GM19023 (cell line): ENCODE results near the gene RRAGC.
"Not testable (repeated sequence)": the region's sequence is repeated elsewhere in the genome, so short reads cannot be mapped to it uniquely, and the experiment has no call there.

Experiments
- ATAC-seq: cut with Tn5 transposase; IDR thresholded peaks from one replicate; pipeline ENCODE4 v1.9.1; 2021; ENCODE audit warnings: mild to moderate bottlenecking, moderate library complexity; ENCODE audit not compliant: unreplicated experiment

RRAGC gene

GRCh38 chr1:38817267-38818174, 42.1 kb downstream of the RRAGC start:
- ATAC-seq = no peak

DNA sequence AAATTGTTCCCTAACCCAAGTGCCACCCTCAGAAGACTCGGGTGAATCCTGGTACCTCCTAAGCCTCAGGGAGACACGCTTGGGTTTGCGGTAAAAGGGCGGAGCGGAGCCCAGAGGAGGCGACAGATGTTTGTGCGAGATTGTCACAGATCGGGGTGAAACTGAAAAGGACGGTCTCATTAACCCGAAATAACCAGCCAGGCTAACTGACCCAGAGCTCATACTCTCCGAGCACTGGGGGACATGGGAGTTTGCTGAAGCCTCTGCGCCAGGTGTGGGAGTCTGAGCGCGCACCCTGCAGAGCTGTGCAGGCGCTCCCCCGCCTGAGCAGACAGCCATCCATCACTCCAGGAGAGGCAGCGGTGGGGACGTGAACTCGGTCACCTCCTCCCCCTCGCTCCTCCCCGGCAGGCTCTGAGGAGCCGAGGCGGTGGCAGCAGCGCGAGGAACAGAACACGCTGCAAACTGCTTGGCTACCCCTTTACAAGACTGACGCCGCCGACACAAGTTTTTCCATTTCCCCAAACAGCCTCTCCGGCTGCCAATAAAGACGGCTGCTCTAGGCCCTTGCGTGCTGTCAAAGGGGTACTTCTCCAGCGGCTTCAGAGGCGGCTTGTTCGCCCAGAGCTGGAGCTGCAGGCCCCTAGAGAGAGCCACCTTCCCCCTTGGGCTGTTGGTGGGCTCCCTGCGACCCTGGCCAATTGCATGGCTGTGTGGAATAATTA, 43.5 kb downstream of the RRAGC start:
- peak; percentile 91 for ATAC-seq

DNA sequence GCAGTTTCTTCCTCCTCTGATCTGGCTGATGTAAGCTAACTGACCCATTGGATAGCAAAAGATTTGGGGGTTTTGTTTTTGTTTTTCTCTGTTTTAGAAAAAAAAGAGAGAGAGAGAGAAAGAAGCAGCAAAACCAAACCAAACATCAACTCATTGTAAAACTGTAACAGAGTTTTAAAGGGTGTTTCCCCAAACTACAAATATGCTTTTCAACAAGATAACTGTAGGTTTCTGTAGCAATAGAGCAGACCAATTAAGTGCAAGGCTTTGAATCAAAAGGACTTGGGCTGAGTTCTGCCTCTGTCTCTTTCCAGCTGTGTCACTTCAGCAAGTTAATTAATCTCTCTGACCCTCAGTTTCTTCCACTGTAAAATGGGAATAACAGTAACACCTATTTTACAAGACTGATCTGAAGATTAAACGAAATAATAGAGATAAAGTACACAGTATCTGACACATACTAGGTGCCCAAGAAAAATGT, 44.5 kb downstream of the RRAGC start:
- ATAC-seq = no peak

DNA sequence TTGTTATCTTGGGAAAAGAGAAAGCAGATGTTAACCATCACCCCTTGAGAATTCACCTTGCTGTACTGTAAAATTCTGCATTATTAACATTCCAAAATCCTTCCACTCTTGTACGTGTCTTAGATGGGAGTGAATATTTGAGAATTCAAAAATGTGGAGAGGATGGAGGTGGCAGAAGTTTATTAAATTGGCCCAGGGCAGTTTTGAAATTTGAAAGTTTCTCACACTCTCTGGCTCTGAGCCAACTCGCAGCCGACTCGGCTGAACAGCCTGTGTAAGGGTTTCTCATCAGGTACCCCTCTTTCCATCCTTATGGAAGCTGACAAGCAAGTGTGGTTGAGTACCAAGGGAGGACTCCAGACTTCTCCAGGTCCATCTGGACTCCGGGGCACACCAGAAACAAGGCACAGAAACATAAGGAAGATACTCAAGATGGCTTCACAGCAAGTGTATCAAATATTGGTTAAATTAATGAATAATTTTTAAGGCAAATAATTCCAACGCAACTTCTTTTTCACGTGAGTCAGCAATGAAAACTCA, 45.1 kb downstream of the RRAGC start:
- no peak for ATAC-seq

DNA sequence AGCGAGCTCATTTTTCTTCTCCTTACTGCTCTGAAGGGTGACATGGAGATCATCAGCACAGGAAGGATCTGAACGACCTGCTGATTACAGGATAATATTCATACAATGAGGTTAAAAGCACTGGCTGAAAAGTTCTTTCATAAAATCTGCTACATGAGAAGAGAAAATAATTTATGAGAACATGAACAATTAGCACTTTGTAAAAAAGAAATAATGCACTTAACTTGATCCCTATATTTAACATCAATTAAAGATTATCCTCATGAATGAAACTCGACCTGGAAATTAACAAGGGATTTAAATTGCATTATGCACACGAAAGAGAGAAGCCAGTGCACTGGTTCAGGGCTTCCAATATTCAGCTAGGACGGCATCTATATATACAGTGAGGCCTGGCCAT, 46.6 kb downstream of the RRAGC start:
- no peak for ATAC-seq

GRCh38 chr1:38811466-38811865, 48.1 kb downstream of the RRAGC start:
- not testable (repeated sequence) for ATAC-seq

DNA sequence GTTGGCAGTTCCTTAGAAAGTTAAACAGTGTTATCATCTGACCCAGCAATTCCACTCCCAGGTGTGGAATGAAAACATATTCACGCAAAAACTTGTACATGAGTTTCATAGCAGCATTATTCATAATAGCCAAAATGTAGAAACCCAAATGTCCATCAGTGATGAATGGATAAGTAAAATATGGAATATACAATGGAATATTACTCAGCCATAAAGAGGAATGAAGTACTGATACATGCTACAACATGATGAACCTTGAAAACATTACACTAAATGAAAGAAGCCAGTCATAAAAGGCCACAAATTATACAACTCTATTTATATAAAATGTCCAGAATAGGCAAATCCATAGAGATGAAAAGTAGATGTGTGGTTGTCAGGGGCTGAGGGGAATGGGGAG, 53.5 kb downstream of the RRAGC start:
- no peak for ATAC-seq

- no peak for ATAC-seq
These were observed 54.5 kb downstream of the RRAGC start for GRCh38 chr1:38805036-38805435.

GRCh38 chr1:38804062-38804886, 55.3 kb downstream of the RRAGC start:
- no peak for ATAC-seq

GRCh38 chr1:38803647-38804046, 55.9 kb downstream of the RRAGC start:
- no peak for ATAC-seq

- ATAC-seq = no peak
These were observed 58.6 kb downstream of the RRAGC start for GRCh38 chr1:38800720-38801671.

GRCh38 chr1:38793299-38793698, 66.3 kb downstream of the RRAGC start:
- ATAC-seq = no peak

- no peak for ATAC-seq
These were observed 67.7 kb downstream of the RRAGC start for GRCh38 chr1:38791892-38792291.

DNA sequence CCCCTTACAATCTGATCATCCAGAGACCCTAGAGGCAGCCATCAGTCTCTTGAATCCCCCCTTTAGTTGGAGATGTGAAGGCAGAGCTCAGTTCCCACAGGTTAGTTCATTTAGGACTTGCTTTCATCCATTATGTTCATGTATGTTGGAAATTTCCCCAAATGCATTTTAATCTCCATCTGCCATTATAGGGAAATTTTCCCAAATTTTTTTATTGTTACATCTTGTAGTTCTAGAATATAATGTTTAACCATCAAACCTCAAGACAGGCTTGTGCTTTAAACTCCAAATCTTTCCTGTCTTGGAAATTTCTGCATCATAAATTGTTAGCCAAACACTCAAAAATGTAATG, 68.4 kb downstream of the RRAGC start:
- ATAC-seq = no peak

GRCh38 chr1:38790422-38791163, 69.0 kb downstream of the RRAGC start:
- no peak for ATAC-seq

DNA sequence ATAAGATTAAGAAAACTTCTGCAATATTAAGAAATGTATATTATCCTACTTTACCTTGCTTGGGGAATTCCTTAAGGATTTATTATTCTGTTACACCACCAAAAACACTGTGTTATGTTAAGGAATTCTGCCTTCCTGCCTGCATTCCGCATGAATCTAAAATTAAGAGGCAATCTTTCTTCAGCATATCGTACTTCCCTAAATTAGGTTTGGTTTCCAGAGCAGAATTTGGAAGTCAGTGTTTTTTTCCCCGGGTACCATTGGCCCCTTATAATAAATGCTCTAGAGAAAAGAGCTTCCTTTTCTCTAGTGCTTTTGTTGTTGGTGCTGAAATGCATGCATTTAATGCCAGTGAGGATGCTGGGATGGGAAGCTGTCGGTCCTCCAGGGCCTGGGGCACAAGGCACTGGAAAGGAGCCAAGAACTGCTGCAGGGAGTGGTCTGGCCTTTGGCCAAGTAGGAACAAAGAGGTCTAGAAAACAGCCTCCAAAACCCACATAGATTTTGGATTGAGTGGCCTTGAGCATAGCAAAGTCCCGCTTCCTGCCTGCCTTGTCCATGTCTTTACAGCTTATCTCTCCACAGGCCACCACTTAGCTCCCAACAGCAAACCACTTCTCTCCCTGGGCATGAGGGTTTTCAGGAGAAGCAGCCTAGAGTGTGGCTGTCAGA, 69.9 kb downstream of the RRAGC start:
- ATAC-seq = no peak

DNA sequence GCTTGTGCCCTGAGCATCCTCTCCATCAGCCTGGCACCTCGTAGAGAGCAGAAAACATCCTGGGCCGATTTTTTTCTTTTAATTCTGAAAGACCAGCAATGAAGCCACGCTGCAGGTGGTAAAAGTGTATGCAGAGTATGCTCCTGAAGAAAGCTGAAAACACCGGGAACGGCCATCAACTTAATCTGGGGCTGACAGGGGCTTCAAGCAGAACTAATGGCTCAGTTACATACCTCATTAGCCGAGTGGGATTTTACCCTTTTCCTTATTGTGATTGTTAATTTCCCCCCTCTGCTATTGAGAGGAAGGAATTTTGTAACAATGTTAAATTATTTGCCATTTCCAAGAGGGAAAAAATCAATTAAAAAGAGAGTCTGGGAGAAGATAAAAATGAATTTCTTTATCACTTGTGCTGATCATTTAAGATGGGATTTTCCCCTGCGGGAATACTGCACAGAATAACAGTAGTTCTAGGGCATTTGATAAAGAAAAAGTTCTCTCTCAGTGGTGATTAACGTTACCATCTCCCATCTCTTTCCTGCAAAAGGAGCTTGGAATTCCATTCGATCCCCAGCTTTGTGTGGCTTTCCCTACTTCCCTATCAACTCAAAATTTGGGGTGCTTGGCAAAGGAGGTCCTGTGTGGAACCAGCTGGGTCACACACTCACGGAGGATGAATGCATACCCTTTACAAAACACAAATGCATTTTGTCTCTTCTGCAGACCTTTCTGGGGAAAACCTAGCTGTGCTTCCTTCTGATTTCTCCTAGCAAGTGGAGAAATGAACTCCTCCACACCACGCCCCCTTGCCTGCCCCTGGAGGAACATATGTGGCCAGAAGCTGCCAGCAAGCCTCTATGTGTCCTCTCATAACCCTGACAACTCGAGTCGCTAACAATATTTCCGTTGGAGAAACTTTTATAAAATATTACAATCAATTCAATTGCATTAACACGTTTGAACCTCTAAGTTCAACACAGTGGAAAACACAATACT, 70.9 kb downstream of the RRAGC start:
- ATAC-seq = no peak
